Lung (tissue), 12 donors: ENCODE measurements around the gene SCN5A. TPM values are rescaled to one million over a fixed set of nuclear protein-coding genes. Genes with fewer than 3 reads are reported as not detected.

ENCODE experiments used
- ATAC-seq: fragments of 200-7000 bp; cut with Tn5 transposase; one replicate; pipeline ENCODE4 v1.9.1; 2020; ENCODE audit warnings: moderate number of reproducible peaks; ENCODE audit not compliant: insufficient read depth, low FRiP score
- DNase-seq, 3 donors: peaks; one replicate each; pipeline ENCODE4 v3.0.0-alpha.2; 2013 to 2017
- H3K27ac ChIP-seq, 2 donors: one replicate each; pipeline ENCODE4 v1.5.1; 2013; ENCODE audit warnings: mild to moderate bottlenecking in 2 of 2, moderate library complexity in 2 of 2, control low read depth in 1 of 2, inconsistent platforms in 1 of 2, low read depth in 1 of 2, low read length in 1 of 2
- H3K27me3 ChIP-seq, 3 donors: one replicate each; pipeline ENCODE4 v1.5.1; 2013; ENCODE audit warnings: low read length in 2 of 3; ENCODE audit not compliant: control insufficient read depth in 3 of 3, insufficient read depth in 3 of 3
- H3K36me3 ChIP-seq, 4 donors: one replicate each; pipeline ENCODE4 v1.5.1; 2013; ENCODE audit warnings: low read length in 4 of 4, mild to moderate bottlenecking in 1 of 4, moderate library complexity in 1 of 4; ENCODE audit not compliant: control insufficient read depth in 4 of 4, insufficient read depth in 4 of 4
- H3K4me1 ChIP-seq, 5 donors: one replicate each; pipeline ENCODE4 v1.5.1; 2013; ENCODE audit warnings: low read length in 5 of 5, mild to moderate bottlenecking in 2 of 5, moderate library complexity in 1 of 5; ENCODE audit not compliant: control insufficient read depth in 5 of 5, insufficient read depth in 5 of 5
- H3K4me3 ChIP-seq: one replicate; pipeline ENCODE4 v1.5.1; 2013; ENCODE audit warnings: mild to moderate bottlenecking, control low read depth, moderate library complexity
- H3K9ac ChIP-seq, 2 donors: one replicate each; pipeline ENCODE4 v1.5.1; 2013; ENCODE audit warnings: low read length in 2 of 2, control low read depth in 1 of 2; ENCODE audit not compliant: insufficient read depth in 1 of 2
- H3K9me3 ChIP-seq, 4 donors: one replicate each; pipeline ENCODE4 v1.5.1; 2013; ENCODE audit warnings: low read length in 3 of 4, mild to moderate bottlenecking in 1 of 4, moderate library complexity in 1 of 4; ENCODE audit not compliant: control insufficient read depth in 4 of 4, insufficient read depth in 3 of 4
- CTCF ChIP-seq: IDR thresholded peaks from 2 replicates; pipeline ENCODE4 v1.5.1; 2012; ENCODE audit warnings: mild to moderate bottlenecking; ENCODE audit errors: control extremely low read depth, extremely low read depth
- WGBS, 2 donors: extraction: QIAGEN DNeasy Blood & Tissue Kit; methylation state at CpG; one replicate each; pipeline ENCODE4 v1.1.7; 2013; 5-methylcytosine and 5-hydroxymethylcytosine counted together
- polyA plus RNA-seq, 2 donors: library from polyadenylated mRNA; stranded (reverse); fragments of 200-250 nt; gene quantifications; one replicate each; pipeline ENCODE4 v1.2.1, GENCODE V29; 2013
- total RNA-seq, 2 donors: library from RNA; depleted of rRNA in 1 of 2; stranded (reverse); fragments of >200 nt in 1 of 2; gene quantifications; one replicate each; pipeline ENCODE4 v1.2.1, GENCODE V29; 2014 to 2021
- donor health status: control.
- donor health status: control.
- donor health status: Bipolar disorder and iron deficiency.
- donor health status: healthy.
- donor health status: DM: yes; HTN: yes; CAD: no.

Gene SCN5A
- total and polyA plus RNA-seq, 4 donors: 0.02 to 2.5 (median 0.37) TPM

GRCh38 chr3:38554127-38554827 is 95.2 kb downstream of the SCN5A start:
- ATAC-seq (no peak), DNase-seq (no peak)
- Histone ChIP-seq H3K9me3 (peaks cover 0 to 3% (median 0%) of the 10 kb centered on the region in 4 donors), H3K4me1 (no peaks in the 10 kb centered on the region), H3K4me3 (no peak overlapping the region), H3K36me3 (peaks cover 0 to 3% (median 0%) of the 10 kb centered on the region in 4 donors), H3K27me3 (no peaks in the 10 kb centered on the region), H3K27ac (no peak overlapping the region), H3K9ac (no peak overlapping the region)
- no peak for TF ChIP-seq CTCF
- whole genome bisulfite sequencing, 2 donors: 93% methylated on average over 8 of the region's 8 CpGs

DNA sequence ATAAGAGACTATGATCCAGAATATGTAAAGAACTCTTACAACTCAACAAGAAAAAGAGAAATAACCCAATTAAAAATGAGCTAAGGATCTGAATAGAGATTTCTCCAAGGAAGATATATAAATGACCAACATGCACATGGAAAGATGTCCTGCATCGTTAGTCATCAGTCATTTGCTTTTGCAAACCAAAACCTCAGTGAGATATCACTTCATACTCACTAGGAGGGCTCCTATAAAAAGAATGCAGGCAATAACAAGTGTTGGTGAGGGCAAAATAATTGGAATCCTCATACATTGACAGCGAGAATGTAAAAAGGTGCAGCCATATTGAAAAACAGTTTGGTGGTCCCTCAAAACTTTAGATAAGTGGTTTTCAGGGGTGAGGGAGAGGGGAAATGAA is 96.4 kb downstream of the SCN5A start:
- Histone ChIP-seq H3K27ac (no peak overlapping the region), H3K4me1 (no peaks in the 10 kb centered on the region), H3K27me3 (no peaks in the 10 kb centered on the region), H3K4me3 (no peak overlapping the region), H3K9ac (no peak overlapping the region), H3K9me3 (peaks cover 0 to 3% (median 0%) of the 10 kb centered on the region in 4 donors), H3K36me3 (peaks cover 0 to 3% (median 0%) of the 10 kb centered on the region in 4 donors)
- 93 to 95% methylated on average over 2 of the region's 2 CpGs for WGBS, 2 donors
- no peak for DNase-seq
- ATAC-seq: no peak
- no peak for TF ChIP-seq CTCF

DNA sequence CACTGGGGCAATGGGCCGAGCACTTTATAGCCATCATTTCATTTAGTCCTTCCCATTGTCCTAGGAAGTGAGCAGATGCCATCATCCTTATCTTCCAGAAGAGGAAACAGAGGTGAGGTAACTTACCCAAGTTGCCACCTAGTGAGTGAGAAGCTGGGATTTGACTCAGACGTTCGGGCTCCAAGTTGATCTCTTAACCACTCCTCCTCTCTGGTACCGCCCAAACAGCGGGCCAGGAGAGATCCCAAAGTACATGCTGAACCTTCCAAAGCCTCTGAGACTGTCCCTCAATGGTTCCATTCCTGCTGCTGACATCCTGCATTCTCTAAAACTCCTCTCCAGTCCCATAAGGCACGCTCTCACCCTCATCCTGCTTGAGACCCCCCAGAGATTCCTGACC is 97.1 kb downstream of the SCN5A start:
- Histone ChIP-seq H3K9me3 (peaks cover 0 to 3% (median 0%) of the 10 kb centered on the region in 4 donors), H3K27me3 (no peaks in the 10 kb centered on the region), H3K9ac (no peak overlapping the region), H3K27ac (no peak overlapping the region), H3K36me3 (peaks cover 0 to 3% (median 0%) of the 10 kb centered on the region in 4 donors), H3K4me1 (no peaks in the 10 kb centered on the region), H3K4me3 (no peak overlapping the region)
- 77 to 88% methylated on average over 6 of the region's 6 CpGs for WGBS, 2 donors
- no peak for DNase-seq
- no peak for TF ChIP-seq CTCF
- ATAC-seq: no peak
